ENCODE results near the gene ZNF451. TPM values are rescaled to one million over a fixed set of nuclear protein-coding genes. Genes with fewer than 3 reads are reported as not detected.

The ZNF451 gene
- total RNA-seq, 1 donor from 2014 or later = 56.0 TPM

DNA sequence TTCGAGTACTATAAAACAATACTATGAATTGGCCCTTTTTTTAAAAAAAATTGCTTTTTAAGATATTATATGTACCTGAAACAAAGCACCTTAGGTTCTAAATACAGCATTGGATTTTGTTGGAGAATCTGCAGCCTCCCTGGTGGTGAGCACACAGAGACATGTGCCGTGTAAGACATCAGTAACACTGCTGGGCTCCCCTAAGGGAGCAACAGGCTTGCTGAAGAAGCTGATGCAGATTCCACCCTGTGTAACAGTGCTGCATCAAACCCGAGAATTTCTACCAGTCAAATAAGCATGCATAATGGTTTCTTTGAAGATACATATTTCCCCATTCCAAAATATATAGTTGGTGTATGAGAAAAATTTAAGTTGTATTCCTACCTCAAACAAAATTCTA, 26.1 kb upstream of the ZNF451 start:
- no peak overlapping the region for H3K4me3 ChIP-seq
- TF ChIP-seq CTCF (IDR thresholded peaks at IDR 0.05) = no peak
- DNase-seq = no peak
- no peak overlapping the region for H3K27ac ChIP-seq
- H3K27me3 ChIP-seq = no peaks in the 10 kb centered on the region
- no peak for ATAC-seq
- no peaks in the 10 kb centered on the region for H3K4me1 ChIP-seq
- H3K9me3 ChIP-seq = no peaks in the 10 kb centered on the region
- H3K36me3 ChIP-seq = peaks cover 41% of the 10 kb centered on the region
- intact Hi-C loops (cut with DNase I) = no loop called here

- H3K4me3 ChIP-seq = no peak overlapping the region
- no peaks in the 10 kb centered on the region for H3K4me1 ChIP-seq
- H3K36me3 ChIP-seq = peaks cover 41% of the 10 kb centered on the region
- DNase-seq (no peak), ATAC-seq (no peak)
- intact Hi-C loops (cut with DNase I) = no loop called here
- no peak for TF ChIP-seq CTCF (IDR thresholded peaks at IDR 0.05)
- H3K27me3 ChIP-seq = no peaks in the 10 kb centered on the region
- H3K9me3 ChIP-seq = no peaks in the 10 kb centered on the region
- H3K27ac ChIP-seq = no peak overlapping the region
Observed at GRCh38 chr6:57064809-57065208, 25.2 kb upstream of the ZNF451 start.

DNA sequence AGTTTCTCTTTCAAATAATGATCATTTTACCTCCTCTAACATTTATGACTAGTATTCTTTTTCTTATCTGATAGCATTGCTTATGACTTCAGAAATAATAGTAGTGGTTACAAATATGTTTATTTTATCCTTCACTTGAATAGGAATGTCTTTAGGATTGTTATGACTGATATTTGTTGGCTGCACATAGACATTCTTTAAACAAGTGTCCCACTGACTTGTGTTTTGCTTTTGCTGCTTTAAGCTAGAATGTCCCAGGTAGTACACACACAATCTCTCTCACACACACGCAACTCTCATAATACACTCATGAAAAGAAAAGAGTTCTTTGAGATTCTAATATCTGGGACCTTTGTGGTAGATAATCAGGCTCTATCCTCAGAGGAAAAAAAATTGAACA, 21.9 kb upstream of the ZNF451 start:
- Histone ChIP-seq H3K27ac (no peak overlapping the region), H3K4me3 (no peak overlapping the region), H3K36me3 (peaks cover 27% of the 10 kb centered on the region), H3K9me3 (no peaks in the 10 kb centered on the region), H3K27me3 (no peaks in the 10 kb centered on the region), H3K4me1 (no peaks in the 10 kb centered on the region)
- TF ChIP-seq CTCF (IDR thresholded peaks at IDR 0.05) = no peak
- no peak for DNase-seq
- ATAC-seq = no peak
- intact Hi-C loops (cut with DNase I) = no loop called here

DNA sequence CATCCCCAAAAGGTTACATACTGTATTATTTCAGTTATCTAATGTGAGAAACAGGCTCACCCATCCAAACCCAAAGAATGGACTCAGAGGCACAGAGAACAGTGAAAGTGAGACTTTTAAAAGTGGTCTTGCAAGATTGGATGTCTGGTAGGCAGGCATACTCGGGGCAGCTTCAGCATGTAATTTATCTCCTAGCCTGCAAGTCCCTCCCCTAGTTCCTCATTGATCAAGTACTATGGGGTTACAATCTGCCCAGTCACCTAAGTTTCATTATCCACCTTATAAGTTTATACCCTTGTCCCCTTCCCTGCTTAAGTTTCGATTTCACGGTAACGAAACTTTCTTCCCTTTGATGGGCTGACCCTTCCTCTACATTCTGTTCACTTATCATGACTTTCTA, 20.8 kb upstream of the ZNF451 start:
- no peak for TF ChIP-seq CTCF (IDR thresholded peaks at IDR 0.05)
- no peaks in the 10 kb centered on the region for H3K27me3 ChIP-seq
- H3K4me3 ChIP-seq = no peak overlapping the region
- DNase-seq (no peak), ATAC-seq (no peak)
- peaks cover 17% of the 10 kb centered on the region for H3K36me3 ChIP-seq
- no peaks in the 10 kb centered on the region for H3K9me3 ChIP-seq
- intact Hi-C loops (cut with DNase I) = no loop called here
- H3K4me1 ChIP-seq = no peaks in the 10 kb centered on the region
- H3K27ac ChIP-seq = no peak overlapping the region

GRCh38 chr6:57069920-57070331, 20.1 kb upstream of the ZNF451 start:
- Histone ChIP-seq H3K36me3 (peaks cover 16% of the 10 kb centered on the region), H3K9me3 (no peaks in the 10 kb centered on the region), H3K4me3 (no peak overlapping the region), H3K4me1 (no peaks in the 10 kb centered on the region), H3K27me3 (no peaks in the 10 kb centered on the region), H3K27ac (no peak overlapping the region)
- DNase-seq = no peak
- no peak for ATAC-seq
- intact Hi-C loops (cut with DNase I) = no loop called here
- no peak for TF ChIP-seq CTCF (IDR thresholded peaks at IDR 0.05)

DNA sequence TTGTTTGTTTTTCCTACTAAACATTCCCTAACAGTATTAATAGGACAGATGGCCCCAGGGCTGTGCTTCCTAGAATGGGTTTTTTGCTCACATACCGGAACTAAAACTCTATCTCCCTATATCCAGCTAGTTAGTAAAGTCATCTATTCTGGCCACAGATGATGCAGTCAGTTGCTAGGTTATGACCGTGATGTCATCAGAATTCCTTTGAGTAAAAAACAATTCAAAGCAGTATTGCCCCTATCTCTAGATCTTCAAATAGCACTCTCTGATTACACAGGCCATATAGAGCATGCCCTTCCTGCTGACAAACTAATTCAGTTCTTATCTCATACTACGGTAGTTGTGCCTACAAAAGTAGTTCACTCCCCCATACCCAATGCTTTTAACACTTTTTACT, 17.9 kb upstream of the ZNF451 start:
- no peak for TF ChIP-seq CTCF (IDR thresholded peaks at IDR 0.05)
- intact Hi-C loops (cut with DNase I) = no loop called here
- H3K9me3 ChIP-seq = no peaks in the 10 kb centered on the region
- H3K27ac ChIP-seq = no peak overlapping the region
- H3K36me3 ChIP-seq = peaks cover 9% of the 10 kb centered on the region
- DNase-seq (no peak), ATAC-seq (no peak)
- no peaks in the 10 kb centered on the region for H3K27me3 ChIP-seq
- no peak overlapping the region for H3K4me3 ChIP-seq
- no peaks in the 10 kb centered on the region for H3K4me1 ChIP-seq

All from upper lobe of right lung (tissue), 1 donor.